Esophagus muscularis mucosa (tissue), 4 donors: ENCODE data around the gene RTL10.

Experiments used
- EP300 ChIP-seq: sonication (generic); formaldehyde crosslinking; IDR thresholded peaks from one replicate; pipeline ENCODE4 v1.6.1; 2017; ENCODE audit warnings: antibody characterized with exemption
- POLR2A ChIP-seq: fragments of 450-650 bp; IDR thresholded peaks from one replicate; pipeline ENCODE4 v1.6.1; 2017; ENCODE audit warnings: antibody characterized with exemption, moderate library complexity, mild to moderate bottlenecking, low read depth
- POLR2AphosphoS5 ChIP-seq, 2 donors: sonication (generic); formaldehyde crosslinking; IDR thresholded peaks; one replicate each; pipeline ENCODE4 v1.6.1; 2017; ENCODE audit warnings: antibody characterized with exemption in 2 of 2
- TF ChIP-seq, protein P1 (sequence below), 3 experiments: fragments of 200-600 bp in 2 of 3; fragments of 450-650 bp in 1 of 3; sonication (generic) in 2 of 3; IDR thresholded peaks; one replicate each; pipeline ENCODE4 v1.5.1; 2017 to 2019; ENCODE audit warnings: antibody characterized with exemption in 3 of 3, mild to moderate bottlenecking in 2 of 3, moderate library complexity in 1 of 3

DNA sequence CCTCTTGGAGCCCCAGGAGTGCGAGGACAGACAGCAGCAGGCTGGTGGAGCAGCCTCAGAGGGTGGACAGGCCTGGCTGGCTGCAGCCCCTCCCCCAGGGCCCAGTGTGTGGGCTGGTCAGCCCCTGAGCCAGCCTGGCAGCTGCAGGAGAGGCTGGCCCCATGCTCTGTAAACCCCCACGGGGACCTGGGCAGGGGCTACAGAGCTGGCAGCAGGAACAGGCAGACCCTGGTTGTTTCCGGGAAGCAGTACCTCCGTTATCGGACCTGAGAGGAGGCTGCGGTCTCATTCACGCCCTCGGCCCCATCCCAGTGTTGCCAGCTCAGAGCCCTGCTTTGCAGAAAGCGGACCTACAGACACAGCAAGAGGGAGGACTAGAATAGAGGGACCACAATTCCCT lies 48.4 kb upstream of the RTL10 start:
- TF ChIP-seq POLR2AphosphoS5 (IDR thresholded peaks at IDR 0.05) (no peak), POLR2A (no peak), EP300 (no peak)
- TF ChIP-seq, protein P1, sequence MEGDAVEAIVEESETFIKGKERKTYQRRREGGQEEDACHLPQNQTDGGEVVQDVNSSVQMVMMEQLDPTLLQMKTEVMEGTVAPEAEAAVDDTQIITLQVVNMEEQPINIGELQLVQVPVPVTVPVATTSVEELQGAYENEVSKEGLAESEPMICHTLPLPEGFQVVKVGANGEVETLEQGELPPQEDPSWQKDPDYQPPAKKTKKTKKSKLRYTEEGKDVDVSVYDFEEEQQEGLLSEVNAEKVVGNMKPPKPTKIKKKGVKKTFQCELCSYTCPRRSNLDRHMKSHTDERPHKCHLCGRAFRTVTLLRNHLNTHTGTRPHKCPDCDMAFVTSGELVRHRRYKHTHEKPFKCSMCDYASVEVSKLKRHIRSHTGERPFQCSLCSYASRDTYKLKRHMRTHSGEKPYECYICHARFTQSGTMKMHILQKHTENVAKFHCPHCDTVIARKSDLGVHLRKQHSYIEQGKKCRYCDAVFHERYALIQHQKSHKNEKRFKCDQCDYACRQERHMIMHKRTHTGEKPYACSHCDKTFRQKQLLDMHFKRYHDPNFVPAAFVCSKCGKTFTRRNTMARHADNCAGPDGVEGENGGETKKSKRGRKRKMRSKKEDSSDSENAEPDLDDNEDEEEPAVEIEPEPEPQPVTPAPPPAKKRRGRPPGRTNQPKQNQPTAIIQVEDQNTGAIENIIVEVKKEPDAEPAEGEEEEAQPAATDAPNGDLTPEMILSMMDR (IDR thresholded peaks at IDR 0.05): no peak
